Adrenal gland (tissue), 5 donors: ENCODE measurements around the gene GTF3A.

Source experiments
- POLR2A ChIP-seq, 2 donors: fragments of 450-650 bp; IDR thresholded peaks; one replicate each; pipeline ENCODE4 v1.6.1; 2017; ENCODE audit warnings: antibody characterized with exemption in 2 of 2, mild to moderate bottlenecking in 2 of 2, moderate library complexity in 1 of 2
- TF ChIP-seq, protein P1 (sequence below), 6 experiments: fragments of 450-650 bp in 4 of 6; fragments of 200-600 bp in 2 of 6; sonication (generic) in 1 of 6; IDR thresholded peaks; 1 replicate in 5 of 6; 2 replicates in 1 of 6; pipeline versions ENCODE4 v1.5.1 to v1.8.0; 2016 to 2021; ENCODE audit warnings: antibody characterized with exemption in 6 of 6, mild to moderate bottlenecking in 2 of 6, moderate library complexity in 1 of 6
- donor health status: DM: no; HTN: no; CAD: no.

GRCh38 chr13:27403727-27404385, 20.6 kb upstream of the GTF3A start:
- TF ChIP-seq, protein P1, sequence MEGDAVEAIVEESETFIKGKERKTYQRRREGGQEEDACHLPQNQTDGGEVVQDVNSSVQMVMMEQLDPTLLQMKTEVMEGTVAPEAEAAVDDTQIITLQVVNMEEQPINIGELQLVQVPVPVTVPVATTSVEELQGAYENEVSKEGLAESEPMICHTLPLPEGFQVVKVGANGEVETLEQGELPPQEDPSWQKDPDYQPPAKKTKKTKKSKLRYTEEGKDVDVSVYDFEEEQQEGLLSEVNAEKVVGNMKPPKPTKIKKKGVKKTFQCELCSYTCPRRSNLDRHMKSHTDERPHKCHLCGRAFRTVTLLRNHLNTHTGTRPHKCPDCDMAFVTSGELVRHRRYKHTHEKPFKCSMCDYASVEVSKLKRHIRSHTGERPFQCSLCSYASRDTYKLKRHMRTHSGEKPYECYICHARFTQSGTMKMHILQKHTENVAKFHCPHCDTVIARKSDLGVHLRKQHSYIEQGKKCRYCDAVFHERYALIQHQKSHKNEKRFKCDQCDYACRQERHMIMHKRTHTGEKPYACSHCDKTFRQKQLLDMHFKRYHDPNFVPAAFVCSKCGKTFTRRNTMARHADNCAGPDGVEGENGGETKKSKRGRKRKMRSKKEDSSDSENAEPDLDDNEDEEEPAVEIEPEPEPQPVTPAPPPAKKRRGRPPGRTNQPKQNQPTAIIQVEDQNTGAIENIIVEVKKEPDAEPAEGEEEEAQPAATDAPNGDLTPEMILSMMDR (IDR thresholded peaks at IDR 0.05): no peak
- no peak for TF ChIP-seq POLR2A (IDR thresholded peaks at IDR 0.05)
